Hematopoietic multipotent progenitor cell treated with erythropoietin and hydrocortisone succinate and interleukin-3 and kit ligand, for 17 days (in vitro differentiated cells): Measurements from ENCODE around the gene PPME1.

Source experiments
- DNase-seq: peaks from one replicate; pipeline ENCODE4 v3.0.0-alpha.2; 2015; ENCODE audit warnings: low spot score

The PPME1 gene

DNA sequence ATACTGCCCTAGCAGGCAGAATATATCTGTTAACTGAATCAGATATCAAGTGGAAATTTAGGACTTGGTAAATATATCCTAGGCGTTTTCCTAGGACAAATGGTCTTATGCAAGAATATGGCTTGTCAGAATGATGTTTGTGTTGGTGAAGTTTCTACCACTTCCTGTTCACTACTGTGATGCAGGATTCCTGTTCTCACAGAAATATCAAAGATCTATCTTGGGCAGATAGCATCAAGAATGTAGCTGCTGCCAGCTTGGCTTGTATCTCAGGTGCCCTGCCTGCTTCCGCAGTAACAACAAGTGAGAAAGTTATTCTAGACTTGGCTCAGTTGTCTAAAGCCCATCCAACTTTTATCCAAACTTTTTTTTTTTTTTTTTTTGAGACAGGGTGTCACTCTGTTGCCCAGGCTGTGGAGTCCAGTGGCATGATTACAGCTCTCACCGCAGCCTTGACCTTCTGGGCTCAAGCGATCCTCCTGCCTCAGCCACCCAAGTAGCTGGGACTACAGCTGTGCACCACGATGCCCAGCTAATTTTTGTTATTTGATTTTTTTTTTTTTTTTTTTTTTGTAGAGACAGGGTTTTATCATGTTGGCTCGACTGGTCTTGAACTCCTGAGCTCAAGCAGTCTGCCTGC, 61.3 kb downstream of the PPME1 start:
- no peak for DNase-seq

DNA sequence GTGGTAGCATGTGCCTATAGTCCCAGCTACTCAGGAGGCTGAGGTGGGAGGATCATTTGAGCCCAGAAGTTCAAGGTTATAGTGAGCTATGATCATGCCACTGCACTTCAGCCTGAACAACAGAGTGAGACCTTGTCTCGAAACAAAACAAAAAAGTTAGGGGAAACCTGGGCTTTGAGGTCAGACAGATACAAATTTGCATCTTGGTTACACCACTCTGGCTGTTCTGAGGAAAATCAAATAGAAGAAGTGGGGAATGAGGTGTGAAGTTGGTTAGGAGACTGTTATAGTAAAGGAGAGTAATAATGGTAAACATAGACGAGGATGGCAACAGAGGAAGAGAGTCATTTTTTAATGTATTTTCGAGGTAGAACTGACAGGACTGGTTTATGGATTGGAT, 62.6 kb downstream of the PPME1 start:
- DNase-seq, result no peak

GRCh38 chr11:74235121-74235520, 64.0 kb downstream of the PPME1 start:
- DNase-seq, result no peak

GRCh38 chr11:74237541-74237940, 66.5 kb downstream of the PPME1 start:
- DNase-seq, result no peak

- DNase-seq, result no peak
Observed at GRCh38 chr11:74238243-74238642, 67.2 kb downstream of the PPME1 start.

GRCh38 chr11:74248469-74248868, 77.4 kb downstream of the PPME1 start:
- no peak for DNase-seq

DNA sequence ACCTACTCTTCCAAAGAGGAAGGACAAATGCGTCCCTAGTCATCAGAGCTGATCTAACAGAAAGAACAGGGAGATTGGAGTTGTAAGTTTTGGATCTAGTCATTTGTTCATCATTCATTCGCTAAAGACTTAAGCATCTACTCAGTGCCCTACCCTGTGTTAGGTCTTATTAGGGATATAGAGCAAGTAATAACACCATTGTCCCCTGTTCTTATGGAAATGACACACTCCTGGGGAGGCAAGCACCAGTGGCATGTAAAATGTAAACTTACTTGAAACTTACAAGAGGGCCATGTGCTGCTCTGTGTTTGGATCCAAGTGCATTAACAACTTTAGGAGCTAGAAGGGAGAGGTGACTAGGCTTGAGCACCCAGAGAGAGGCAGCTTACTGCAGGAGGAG, 78.4 kb downstream of the PPME1 start:
- no peak for DNase-seq

GRCh38 chr11:74253361-74253760, 82.3 kb downstream of the PPME1 start:
- DNase-seq, result no peak

DNA sequence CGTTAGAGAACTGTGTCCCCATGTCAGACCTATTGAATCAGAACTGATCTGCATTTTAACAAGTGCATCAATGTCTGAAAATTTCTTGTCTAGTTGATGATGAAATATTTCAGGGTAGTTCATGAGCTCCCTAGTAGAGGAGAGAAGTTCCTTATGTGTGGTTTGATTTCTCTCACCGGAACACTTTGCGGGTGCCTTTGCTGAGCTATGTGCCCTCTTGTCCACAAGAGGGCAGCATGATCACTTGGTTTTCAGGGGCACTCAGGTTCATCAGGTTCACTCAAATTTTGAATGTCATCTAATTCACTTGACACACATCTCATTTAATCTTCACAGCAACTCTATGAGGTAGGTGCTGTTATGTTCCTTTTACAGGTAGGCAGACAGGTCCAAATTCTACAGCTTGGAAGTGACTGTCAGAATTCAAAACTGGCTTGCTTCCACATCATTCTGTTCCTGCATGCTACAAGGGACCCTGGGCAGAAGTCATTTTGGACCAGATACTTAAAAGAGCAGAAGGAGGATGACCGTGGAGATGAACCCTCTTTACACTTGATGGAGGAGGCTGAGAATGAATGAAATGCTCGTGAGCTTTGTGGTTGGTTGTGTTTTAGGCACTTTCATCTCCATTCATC, 84.8 kb downstream of the PPME1 start:
- DNase-seq, result peak; percentile 81

- no peak for DNase-seq
Observed at GRCh38 chr11:74256378-74257133, 85.5 kb downstream of the PPME1 start.

DNA sequence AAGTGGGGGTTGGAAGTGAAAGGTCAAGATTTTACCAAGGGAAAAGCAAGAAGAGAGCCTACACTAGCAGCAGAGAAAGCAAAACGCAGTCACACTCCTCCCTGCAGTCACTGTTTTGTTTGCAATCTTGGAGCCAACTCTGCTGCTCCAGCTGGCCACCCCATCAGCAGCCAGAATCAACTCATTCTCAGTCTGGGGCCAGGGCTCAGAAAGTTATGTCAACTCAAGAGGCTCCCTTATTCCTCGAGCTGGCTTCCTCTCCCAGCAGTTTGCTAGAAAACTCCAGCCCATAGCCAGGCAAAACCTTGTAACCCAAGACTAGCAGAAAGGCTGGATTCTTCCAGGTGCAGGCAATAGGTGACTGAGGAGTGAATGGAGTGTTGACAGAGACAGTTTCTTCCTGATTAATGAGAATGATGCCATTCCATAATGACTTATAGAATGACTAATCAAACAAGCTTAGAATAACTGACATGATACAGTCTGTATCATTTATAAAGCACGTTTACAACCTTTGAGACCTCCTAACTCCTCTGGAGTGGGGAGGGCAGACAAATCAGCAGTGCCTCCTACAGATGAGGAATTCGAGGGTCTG, 87.0 kb downstream of the PPME1 start:
- no peak for DNase-seq

DNA sequence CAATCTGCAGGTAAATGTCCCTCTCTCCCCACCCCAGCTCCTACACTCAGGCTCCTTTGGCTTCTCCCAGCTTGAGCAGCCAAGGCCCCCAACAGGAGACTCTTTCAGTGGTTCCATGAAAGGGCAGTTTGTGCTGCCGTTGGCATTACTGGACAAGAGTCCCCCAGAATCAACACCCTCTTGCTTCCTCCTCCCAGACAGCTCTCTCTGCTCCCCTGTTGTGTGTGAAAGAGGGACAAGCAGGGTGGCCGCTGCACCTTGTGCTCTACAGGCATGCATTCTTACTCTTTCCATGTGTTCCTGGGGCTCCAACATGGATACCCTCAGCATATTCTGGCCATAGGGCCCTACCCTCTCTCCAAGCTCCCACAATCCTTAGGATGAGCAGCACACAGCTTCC, 91.6 kb downstream of the PPME1 start:
- DNase-seq, result no peak

DNA sequence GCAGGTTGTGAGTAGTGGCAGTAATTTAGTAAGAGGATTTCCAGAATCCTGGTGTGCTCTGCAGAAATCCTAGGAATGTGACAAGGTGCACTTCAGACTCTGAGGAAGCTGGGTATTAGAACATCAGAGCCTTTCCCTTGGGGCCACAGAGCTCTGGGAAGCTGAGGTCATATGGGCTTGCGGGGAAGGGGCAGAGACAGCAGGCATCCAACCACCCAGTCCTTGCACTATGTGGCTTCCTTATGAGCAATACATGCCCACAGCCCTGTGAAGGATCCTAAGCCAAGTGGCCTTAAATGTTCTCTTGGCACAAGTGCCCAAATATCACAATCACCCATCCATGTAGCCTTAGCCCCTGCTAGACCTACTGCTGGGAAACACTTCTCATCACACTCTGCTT, 94.2 kb downstream of the PPME1 start:
- no peak for DNase-seq

- no peak for DNase-seq
Observed at GRCh38 chr11:74267014-74267413, 95.9 kb downstream of the PPME1 start.

GRCh38 chr11:74268456-74268855, 97.4 kb downstream of the PPME1 start:
- DNase-seq, result no peak

GRCh38 chr11:74269161-74269811, 98.2 kb downstream of the PPME1 start:
- DNase-seq, result no peak

DNA sequence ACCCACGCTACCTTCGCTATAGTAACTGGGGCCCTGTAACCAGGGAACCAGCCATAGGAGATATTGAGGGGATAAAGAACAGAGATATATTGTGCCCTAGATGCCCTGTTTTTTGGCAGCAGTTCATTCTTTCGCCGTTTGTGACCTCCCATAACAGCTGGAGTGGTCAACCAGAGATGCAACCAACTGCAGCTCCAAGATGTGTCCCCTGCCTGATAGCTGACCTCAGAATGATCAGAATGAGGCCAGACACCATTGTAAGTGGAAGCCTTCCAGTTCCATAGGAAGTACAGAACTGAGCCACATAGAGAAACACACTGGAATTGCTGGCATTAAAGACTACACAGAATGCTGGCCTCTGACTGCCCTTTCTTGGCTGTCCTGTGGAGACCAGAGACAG, 101.2 kb downstream of the PPME1 start:
- no peak for DNase-seq

DNA sequence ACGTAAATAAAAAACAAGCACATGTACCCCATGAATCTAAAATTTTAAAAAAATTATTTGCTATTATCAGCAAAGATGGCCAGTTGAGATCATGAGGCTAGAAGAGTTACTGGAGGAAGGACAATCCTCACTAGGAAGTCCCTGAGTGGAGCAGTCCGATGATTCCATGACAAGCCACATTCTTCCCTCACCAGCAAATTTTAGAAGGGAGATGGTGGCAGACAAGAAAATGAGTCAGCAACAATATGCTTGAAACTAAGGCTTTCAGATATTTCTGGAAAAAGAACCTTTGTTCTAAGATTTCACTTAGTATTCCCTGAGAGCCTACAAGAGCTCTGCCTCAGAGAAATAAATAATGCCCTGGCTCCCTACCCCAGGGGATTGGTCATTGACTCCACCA, 105.5 kb downstream of the PPME1 start:
- DNase-seq, result no peak

DNA sequence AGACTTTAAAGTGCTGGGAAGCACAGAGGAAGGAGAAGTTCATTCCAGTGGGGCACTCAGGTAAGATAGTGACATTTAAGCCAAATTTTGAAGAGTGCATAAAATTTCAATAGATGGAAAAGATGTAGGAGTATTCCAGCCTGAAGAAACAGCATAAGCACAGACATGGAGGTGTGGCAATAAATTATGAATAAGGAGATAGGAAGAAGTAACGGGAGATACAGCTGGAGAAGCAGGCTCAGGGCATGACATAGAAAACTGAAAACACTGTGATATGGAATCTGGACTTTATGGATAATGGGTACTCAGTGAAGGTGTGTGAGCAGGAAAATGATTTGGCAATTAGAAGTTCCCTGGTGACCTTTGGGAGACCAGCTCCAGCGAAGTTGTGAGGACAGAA, 107.0 kb downstream of the PPME1 start:
- DNase-seq, result no peak

GRCh38 chr11:74278721-74279161, 107.7 kb downstream of the PPME1 start:
- no peak for DNase-seq

- DNase-seq, result no peak
Observed at GRCh38 chr11:74279256-74279655, 108.2 kb downstream of the PPME1 start.

DNA sequence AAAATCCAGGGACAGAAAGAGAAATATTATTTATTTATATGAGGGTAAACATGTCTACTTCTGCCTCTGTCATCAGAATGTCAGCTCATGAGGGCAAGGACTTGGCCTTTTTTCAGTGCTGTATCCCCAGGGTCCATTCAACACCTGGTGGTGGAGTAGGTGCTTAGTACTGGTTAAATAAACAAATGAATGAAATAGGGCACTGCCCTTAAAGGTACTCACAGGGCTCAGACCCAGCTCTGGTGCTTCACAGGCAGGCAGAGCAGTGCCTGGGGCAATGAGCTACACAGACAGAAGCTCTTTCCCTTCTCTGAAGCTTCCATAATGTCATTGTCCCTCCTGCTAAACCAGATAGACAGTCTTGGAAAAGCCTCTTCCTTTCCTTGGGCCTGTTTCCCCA, 109.4 kb downstream of the PPME1 start:
- DNase-seq, result no peak
